GM18858 (cell line): ENCODE measurements around the gene VAV2.

Source experiments
- ATAC-seq: cut with Tn5 transposase; IDR thresholded peaks from one replicate; pipeline ENCODE4 v1.9.1; 2021; ENCODE audit not compliant: unreplicated experiment

VAV2 gene, protein sequence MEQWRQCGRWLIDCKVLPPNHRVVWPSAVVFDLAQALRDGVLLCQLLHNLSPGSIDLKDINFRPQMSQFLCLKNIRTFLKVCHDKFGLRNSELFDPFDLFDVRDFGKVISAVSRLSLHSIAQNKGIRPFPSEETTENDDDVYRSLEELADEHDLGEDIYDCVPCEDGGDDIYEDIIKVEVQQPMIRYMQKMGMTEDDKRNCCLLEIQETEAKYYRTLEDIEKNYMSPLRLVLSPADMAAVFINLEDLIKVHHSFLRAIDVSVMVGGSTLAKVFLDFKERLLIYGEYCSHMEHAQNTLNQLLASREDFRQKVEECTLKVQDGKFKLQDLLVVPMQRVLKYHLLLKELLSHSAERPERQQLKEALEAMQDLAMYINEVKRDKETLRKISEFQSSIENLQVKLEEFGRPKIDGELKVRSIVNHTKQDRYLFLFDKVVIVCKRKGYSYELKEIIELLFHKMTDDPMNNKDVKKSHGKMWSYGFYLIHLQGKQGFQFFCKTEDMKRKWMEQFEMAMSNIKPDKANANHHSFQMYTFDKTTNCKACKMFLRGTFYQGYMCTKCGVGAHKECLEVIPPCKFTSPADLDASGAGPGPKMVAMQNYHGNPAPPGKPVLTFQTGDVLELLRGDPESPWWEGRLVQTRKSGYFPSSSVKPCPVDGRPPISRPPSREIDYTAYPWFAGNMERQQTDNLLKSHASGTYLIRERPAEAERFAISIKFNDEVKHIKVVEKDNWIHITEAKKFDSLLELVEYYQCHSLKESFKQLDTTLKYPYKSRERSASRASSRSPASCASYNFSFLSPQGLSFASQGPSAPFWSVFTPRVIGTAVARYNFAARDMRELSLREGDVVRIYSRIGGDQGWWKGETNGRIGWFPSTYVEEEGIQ

DNA sequence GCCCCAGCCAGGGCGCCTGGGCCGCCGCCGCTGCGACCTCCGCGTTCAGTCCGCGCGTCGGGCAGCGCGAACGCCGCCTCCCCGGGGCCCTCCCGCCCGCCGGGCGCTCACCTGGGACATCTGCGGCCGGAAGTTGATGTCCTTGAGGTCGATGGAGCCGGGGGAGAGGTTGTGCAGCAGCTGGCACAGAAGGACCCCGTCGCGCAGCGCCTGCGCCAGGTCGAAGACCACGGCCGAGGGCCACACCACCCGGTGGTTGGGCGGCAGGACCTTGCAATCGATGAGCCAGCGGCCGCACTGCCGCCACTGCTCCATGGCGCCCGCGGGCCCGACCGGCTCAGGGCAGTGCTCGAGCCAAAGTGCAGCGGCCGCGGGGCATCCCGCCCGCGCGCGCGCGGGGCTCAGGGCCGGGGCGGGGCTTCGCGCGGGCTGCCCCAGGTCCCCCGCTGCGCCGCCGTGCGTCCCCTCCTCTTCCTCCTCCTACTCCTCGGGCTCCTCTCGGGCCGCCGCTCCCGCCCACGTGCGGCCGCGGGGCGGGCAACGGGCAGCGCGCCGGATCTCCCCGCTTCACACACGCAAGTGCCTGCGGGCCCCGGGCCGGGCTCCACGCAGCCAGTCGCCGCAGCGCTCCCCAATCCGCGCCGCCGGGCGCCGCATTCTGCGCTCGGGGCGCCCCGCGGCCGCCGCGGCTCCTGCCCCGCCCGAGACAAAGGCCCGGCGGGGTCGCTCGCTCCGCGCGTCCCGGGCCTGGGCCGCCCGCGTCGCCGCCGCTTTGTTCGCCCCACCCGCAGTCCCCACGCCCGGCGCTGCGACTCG, at the start of gene VAV2:
VAV2 (minus strand) TSS at position 361 of the 816 bp plus-strand sequence; CDS start at position 315, 46 bp downstream.
- peak; percentile 39 for ATAC-seq

DNA sequence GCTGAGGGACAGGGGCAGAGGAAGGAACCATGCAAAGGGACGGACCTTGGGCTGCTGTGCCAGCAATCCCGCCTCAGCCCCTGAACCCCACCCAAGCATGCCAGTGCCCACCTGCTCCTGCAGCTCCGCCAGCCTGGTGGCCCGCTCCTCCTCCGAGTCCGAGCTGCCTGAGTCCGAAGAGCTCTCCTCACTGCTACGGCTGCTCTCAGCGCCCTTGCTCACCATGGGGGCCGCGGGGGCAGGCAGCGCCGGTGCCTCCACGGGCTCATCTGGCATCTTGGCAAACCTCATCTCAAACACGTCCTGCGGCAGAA, 49.5 kb upstream of the VAV2 start:
- no peak for ATAC-seq

DNA sequence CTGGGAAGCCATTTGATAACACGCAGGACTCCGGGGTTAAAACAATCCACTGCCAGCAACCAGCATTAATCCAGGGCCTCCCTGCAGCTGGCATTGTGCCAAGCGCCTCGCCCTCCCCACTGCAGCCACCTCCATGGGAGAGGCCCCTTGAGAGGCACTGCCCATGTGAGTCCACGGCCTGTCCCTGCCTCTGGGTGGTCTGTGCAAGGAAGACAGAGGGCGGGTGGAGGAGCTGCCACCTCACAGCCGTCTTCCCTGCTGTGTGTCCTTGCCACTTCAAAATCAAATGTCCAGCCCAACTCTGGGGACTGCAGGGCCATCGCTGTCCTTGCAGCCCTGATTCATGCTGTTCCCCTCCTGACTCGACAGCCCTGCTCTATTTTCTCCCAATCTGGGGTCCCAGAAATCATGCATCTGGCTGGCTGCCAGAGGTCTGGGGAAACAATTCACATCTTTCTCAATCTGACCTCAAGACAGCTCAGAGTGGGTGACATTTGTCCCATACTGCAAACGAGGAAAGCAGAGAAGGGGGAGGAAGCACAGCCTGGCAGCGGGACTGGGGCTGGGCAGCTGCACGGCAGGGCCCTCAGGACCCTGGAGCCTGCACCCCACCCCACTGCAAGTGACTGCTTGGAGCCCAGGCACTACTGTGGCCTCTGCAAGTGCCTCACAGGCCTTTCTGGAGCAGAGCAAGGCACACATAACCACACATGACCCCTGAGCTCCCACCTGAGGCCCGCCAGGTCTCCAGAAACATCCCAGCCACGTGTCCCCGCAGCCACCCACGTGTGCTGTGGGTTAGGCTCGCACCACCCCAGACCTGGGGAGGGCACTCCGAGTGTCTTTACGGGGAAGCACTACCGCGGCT, 48.9 kb upstream of the VAV2 start:
- ATAC-seq: no peak

DNA sequence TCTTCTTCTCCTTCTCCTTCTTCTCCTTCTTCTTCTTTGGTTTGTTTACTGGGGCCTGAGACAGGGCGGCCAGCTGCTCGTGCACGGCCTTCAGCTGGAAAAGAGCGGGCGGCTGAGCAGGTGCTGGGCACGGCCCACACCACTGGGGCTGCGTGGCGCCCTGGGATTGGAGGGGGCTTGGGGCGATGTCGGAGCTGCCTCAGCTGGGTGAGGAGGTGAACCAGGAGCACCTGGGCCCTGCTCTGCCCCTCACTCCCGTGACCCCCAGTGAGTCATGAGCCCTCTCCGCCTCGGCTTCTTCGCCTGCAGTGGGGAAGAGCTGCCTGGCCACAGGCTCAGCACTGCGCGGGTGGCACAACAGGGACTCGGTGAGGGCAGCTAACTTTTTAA, 48.0 kb upstream of the VAV2 start:
- ATAC-seq: no peak

DNA sequence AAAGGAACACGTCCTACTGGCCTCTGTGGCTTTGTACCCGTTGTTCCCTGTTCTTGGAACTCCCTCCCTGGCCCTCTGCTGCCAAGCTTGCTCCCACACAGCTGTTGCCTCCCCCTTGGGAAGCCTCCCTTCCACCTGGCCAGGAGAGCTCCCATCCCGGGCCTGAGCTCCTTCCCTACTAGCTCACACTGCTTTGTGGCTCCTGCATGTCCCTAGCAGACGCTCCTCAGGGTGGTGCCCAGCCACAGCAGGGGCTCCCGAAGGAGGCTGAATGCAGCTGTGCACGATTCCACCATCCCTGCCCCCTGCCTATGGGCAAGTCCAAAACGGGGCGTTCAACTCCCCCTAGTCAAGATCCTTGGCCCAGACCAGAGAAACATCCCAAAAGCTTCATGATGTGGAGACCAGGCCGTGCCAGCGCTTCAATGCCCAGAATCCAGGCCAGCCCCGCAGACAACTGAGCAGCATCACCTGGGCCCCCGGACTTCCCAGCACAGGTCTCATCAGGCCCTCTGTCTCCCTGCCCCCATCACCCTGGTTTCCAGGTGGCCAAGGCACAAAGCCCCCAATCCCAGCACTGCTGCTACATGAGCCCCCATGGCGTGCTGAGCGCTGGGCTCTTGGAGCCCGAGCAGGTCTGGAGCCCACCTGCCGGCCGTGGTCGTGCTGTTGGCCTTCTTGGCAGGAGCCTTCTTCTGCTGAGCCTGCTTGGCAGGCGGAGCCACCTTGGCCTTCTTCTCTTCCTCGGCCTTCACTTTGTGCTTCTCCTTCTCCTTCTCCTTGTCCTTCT, 47.5 kb upstream of the VAV2 start:
- no peak for ATAC-seq

DNA sequence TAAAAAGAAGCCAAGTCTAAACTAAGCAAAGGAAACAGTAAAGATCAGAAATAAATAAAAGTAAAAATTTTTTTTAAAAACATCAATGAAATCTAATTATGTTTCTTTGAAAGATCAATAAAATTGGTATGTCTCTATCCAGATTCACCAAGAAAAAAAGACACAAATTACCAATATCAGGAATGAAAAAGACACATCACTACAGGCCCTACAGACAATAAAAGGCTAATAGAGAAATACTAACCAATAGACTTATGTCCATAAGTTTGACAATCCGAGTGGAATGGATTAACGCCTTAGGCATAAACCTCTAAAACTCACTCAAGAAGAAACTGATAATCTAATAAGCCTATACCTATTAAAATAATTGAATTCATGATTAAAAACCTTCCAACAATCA, 45.5 kb upstream of the VAV2 start:
- ATAC-seq: no peak

DNA sequence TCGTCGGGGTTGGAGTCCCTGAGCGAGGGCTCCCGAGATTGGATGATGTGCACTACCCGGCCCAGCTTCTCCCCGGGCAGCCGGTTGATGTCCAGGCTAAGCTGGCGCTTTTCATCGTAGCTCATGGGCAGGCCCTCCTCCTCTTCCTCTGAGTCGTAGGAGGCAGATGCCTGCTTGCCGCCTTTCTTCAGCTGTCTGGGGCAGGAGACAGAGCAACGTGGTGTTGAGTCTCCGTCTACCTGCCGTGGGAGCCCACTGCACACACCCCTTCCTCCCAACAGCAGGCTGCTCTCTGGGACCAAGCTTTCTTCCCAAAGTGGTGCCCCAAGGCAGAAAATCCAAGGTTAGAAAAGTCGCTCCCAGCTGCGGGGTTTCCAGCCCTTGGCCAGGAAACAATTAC, 44.0 kb upstream of the VAV2 start:
- ATAC-seq: no peak

DNA sequence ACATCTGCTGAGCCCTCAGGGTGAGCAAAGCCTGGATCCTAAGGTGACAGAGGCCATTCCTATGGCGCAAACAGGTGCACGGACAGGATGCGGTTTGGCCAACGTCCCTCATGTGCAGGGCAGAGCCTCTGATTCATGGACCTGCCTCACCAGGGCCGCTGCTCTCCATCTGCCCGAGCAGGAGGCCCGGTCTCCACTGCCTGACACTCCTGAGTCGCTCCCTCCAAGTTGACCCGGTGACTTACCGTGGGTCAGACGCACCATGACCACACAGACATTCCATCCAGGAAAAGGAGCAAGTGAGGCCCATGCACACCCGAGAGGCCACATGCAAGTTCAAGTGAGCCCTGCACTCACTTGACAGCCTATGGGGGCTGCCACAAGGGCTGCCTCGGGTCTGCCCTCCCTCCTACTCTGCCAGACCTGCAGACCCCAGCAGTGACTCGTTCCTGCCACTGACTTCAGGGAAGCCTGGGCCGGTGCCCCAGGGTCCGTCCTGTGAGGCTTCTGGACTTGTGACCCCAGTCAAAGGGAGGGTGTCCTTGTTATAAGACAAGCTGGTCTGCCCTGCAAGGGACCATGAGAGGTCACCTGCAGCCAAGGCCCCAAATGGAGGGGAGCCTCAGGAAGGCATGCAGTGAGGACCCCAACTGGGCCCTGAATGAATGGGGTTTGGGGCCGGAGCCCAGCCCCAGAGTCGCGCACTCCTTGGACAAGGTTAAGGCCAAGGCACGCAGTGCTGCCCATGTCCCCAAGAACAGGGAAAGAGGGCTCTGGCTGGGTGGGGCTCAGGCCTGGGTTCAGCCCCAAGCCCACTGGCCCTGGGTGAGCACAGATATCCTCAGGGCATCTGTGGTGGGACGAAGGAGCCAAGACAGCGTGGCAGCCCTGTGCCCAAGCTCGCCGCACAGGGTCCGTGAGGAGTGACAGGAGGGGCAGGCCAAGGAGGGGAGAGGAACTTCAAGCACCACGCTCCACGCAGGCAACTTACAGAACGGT, 43.2 kb upstream of the VAV2 start:
- ATAC-seq: no peak

DNA sequence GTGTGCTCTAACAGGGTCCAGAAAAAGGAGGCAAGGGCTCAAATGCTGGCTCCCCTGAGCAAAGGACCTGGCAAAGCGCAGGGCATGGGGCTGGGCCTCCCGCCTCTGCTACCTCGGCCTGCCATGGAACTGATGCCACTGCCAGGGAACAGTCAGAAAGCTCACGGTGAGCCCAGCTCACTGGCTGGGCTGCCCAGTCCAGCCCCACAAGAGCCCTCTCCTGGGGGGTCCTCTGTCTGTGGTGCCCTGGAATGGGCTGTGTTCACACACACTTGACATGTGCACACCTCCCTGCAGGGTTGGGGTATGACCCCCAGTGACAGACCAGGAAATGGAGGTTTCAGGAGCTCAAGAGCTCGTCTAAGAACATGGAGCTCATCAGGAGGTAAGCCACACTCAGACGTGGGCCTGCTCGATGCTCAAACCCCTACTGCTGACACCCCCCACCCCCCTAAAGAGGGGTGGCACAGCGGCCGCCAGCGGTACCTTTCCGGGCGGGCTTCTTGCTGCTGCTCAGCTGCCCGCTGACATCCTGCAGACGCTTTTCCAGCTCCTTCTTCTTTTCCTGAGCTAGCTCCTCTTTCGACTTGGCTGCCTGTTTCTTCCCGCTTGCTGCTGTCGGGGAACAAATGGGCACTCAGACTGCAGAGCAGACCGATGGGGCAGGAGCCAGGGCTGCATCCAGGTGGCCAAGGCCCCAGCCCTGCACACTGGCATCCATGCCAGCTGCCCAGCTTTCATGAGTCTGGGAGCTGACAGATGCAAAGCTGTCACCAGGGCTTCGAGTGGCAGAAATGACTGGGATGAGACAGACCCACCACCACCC, 42.3 kb upstream of the VAV2 start:
- no peak for ATAC-seq

DNA sequence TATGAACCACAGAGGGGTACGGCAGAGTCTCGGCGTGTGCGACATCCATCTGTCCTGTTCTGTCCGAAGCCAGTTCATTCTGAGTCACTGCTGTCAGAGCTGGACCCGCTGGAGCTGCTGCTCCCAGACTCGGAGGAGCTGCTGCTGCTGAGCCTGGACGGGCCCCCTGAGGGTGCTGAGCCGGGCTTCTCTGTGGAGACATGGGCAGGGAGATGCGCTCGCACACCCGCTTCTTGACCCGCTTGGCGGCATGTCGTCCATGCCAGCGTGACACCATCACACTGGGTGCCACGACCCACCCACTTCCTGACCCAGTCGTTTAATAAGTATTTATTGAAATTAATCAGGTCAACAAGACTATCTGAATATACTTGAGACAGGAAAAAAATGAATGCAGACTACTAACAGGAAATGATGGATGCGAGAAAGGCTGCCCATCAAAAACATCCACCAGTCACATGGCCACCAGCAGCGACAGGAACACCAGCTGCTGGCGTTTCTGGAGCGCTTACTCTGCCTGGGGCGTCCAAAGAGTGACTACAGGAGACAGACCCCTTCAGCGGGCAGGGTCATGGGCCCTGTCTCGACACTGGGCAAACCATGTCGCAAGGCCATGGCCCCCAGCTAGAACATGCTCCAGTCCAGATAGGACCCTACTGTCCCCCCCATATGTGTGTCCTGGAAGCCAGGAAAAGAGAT, 41.5 kb upstream of the VAV2 start:
- ATAC-seq: no peak

DNA sequence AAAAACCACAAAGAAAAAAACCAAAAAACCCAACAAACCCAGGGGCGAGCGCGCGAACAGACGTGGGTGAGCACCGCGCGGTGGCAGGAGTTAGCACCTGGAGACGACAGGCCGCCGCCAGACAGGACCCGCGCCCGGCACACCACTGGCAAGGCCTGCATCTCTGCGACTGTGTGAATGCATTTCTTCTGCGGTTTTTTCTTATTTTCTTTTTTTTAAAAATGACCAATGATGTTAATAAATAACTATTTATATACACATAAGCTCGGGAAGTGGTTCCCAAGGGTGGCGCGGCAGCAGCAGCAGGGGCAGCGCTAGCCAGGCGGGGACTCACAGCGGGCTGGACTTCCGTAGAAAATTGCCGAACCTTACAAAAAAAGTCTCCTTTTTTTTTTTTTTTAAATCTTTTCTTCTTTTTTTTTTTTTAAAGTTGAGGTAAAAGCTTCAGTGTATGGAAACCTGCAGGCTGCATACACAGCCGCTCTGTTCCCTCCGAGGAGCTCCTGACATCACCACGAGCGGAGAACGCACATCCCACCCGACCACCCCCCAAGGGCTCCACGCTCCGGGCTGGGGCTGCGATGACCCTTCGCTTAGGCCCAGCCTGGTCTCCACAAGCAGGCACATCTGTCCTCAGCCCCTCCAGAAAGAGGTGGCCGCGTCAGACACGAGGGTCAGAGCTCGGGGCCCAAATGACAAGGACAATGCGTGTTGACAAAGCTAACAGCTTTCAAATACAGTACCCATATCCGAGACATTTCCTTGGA, 40.5 kb upstream of the VAV2 start:
- ATAC-seq: no peak

DNA sequence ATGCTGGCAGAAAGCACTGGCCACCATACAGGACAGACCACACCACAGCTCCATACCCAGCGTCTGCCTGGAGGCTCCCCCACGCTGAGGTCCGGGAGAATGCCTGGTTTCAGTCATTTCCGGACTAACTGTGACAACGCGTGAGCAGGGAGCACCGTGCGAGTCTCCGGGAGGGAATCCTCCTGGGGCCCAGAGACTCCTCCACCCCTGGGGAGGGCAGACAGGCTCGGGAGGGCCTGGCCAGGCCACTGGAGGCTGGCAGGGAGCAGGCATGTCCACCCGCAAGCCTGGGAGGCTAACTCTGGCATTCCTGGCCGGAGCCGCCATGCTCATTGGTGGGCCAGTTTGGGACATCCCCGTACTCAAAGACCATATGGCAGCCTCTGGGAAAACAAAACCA, 39.7 kb upstream of the VAV2 start:
- no peak for ATAC-seq

DNA sequence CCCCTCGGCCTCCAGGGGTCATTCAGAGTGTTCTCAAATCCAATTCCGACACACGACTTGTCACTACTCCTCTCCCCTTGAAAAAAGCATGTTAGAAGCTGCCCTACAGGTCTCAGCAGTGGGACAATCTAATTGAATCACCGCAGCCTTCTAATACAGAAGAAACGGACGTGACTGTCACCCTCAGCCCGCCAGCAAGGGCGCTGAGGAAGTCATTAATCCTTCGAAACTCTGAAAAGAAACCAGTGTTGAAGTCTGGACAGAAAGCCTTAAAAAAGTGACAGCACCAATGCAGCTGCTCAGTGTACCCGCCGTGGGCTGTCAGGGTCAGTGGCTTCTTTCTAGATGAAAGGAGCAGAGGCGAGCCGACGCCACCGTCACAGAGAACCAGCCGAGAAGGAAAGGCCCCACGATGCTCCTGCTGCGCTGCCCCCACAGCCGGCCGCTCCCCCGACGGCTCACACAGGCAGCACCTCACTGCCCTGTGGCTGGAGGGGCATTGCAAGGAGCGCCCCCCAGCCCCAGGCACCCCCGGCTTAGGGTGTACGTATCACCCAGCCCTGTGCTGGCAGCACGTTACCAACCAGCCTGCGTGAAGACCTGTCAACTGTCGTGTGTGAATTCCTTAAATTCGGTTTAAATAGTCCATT, 38.8 kb upstream of the VAV2 start:
- no peak for ATAC-seq

DNA sequence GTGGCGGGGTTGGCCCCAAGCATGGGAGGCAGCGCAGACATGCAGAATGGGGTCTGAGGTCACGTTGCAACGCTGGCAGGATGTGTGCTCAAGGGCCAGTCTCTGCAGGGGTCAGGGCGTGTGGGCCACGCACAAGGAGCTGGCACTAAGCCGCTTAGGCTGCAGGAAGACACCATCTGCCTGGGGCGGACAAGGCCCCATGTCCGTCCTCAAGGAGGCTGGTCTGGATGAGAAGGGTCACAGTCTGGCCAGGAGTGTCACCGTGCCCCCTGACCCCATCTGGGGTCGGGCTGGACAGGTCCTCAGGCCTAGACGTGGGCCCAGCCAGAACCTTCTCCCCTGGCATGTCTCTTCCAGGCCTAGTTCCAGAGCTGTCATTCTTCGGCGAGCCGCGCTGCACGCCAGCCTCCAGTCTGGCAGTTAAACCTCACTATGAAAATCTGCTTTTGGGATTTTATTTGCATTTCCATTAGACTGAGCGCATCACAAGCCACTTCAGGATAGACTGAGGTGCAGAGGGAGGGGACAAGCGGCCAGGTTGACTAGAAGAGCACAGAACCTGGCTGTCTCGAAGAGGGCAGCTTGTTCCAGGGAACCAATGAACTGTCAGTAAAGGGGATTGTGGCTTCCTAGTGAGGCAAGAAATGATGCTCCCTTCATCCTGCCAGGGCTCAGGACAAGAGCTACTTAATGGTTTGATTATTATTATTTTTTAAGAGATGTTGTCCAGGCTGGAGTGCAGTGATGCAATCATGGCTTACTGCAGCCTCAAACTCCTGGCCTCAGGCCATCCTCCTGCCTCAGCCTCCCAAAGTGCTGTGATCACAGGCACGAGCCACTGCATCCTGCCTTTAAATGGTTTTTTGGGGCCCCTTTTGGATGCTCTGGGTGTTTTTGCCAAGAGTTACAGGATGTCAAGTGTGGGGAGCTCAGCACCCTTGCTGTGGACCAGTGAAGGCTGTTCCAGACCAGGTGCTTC, 37.4 kb upstream of the VAV2 start:
- ATAC-seq: no peak
